CD4-positive, alpha-beta memory T cell (primary cell): ENCODE results near the gene VPS51. TPM values are rescaled to one million over a fixed set of nuclear protein-coding genes. Genes with fewer than 3 reads are reported as not detected.

Experiments
- CTCF ChIA-PET: fragments of 350-600 bp; sonication (Branson Sonifier 250); formaldehyde crosslinking; loops from one replicate; lab custom pipeline; 2021; ENCODE audit warnings: inconsistent platforms; ENCODE audit not compliant: partially characterized antibody; lab: Charles Lee
- POLR2A ChIA-PET: fragments of 350-600 bp; sonication (Branson Sonifier 250); formaldehyde crosslinking; loops from one replicate; lab custom pipeline; 2021; ENCODE audit not compliant: partially characterized antibody; lab: Charles Lee
- DNase-seq, 5 donors: peaks; one replicate each; pipeline versions ENCODE4 v3.0.0 to v3.0.0-alpha.2; 2020 to 2022; ENCODE audit warnings: mixed read lengths in 1 of 5
- H3K27ac ChIP-seq: one replicate; pipeline ENCODE4 v1.7.0; 2013; ENCODE audit warnings: low read depth, low read length
- H3K27me3 ChIP-seq: 2 replicates; pipeline ENCODE4 v1.7.0; 2013; ENCODE audit warnings: mild to moderate bottlenecking, low read length, moderate library complexity; ENCODE audit not compliant: insufficient read depth
- H3K36me3 ChIP-seq: 2 replicates; pipeline ENCODE4 v1.7.0; 2013; ENCODE audit warnings: mild to moderate bottlenecking, low read length, moderate library complexity; ENCODE audit not compliant: insufficient read depth
- H3K4me1 ChIP-seq: 2 replicates; pipeline ENCODE4 v1.7.0; 2013; ENCODE audit warnings: mild to moderate bottlenecking, low read length, moderate library complexity; ENCODE audit not compliant: insufficient read depth
- H3K4me3 ChIP-seq, 2 donors: one replicate each; pipeline ENCODE4 v1.7.0; 2013; ENCODE audit warnings: low read length in 2 of 2, mild to moderate bottlenecking in 1 of 2
- H3K9me3 ChIP-seq, 2 donors: one replicate each; pipeline ENCODE4 v1.7.0; 2013; ENCODE audit warnings: low read length in 2 of 2, control low read depth in 1 of 2; ENCODE audit not compliant: control insufficient read depth in 1 of 2
- H3K27ac Mint-ChIP-seq, 7 donors: one replicate each; pipeline ENCODE4 v1.8.0; 2020 to 2021; ENCODE audit warnings: mixed read lengths in 7 of 7, mild to moderate bottlenecking in 6 of 7, inconsistent platforms in 3 of 7, moderate library complexity in 3 of 7
- H3K27me3 Mint-ChIP-seq, 2 donors: one replicate each; pipeline ENCODE4 v1.8.0; 2020 to 2021; ENCODE audit warnings: mixed read lengths in 2 of 2
- H3K36me3 Mint-ChIP-seq, 2 donors: one replicate each; pipeline ENCODE4 v1.8.0; 2020 to 2021; ENCODE audit warnings: mixed read lengths in 2 of 2, inconsistent platforms in 1 of 2, mild to moderate bottlenecking in 1 of 2
- H3K4me1 Mint-ChIP-seq, 4 donors: one replicate each; pipeline ENCODE4 v1.8.0; 2020 to 2021; ENCODE audit warnings: mixed read lengths in 4 of 4, mild to moderate bottlenecking in 1 of 4
- H3K4me3 Mint-ChIP-seq, 8 donors: one replicate each; pipeline ENCODE4 v1.8.0; 2020 to 2021; ENCODE audit warnings: mixed read lengths in 8 of 8, mild to moderate bottlenecking in 7 of 8, moderate library complexity in 6 of 8, inconsistent platforms in 3 of 8
- H3K9me3 Mint-ChIP-seq, 8 donors: one replicate each; pipeline ENCODE4 v1.8.0; 2020 to 2021; ENCODE audit warnings: mixed read lengths in 8 of 8, mild to moderate bottlenecking in 5 of 8, inconsistent platforms in 3 of 8, moderate library complexity in 1 of 8
- intact Hi-C: fragments of 100-400 bp; cut with micrococcal nuclease; formaldehyde crosslinking; loops from one replicate; pipeline ENCODE4 v1.15.1; 2023
- polyA plus RNA-seq, 2 donors: library from polyadenylated mRNA; unstranded; fragments of 300-500 nt; fragmentation: Illumina TruSeq; gene quantifications; one replicate each; pipeline ENCODE4 v1.2.3, GENCODE V29; 2021
- total RNA-seq, 2 experiments: library from RNA; stranded (reverse); gene quantifications; one replicate each; pipeline ENCODE4 v1.2.3, GENCODE V29; 2021

VPS51 gene
- total and polyA plus RNA-seq, 4 experiments from 2014 or later = 87.0 to 226 (median 167) TPM

- ChIA-PET CTCF (interaction anchor here (0.6 to 0.7 kb wide), 2 partner anchors 8 to 53 kb away, joined by 3 read pairs; no protein-coding TSS in a partner anchor), POLR2A (interaction anchor here (17.5 kb wide), 1 partner anchor 10 kb away, joined by 320 read pairs; the partner anchor contains the start of genes FAU, MRPL49, TM7SF2 and ZNHIT2)
- H3K27me3 Mint-ChIP-seq = no peaks in the 10 kb centered on the region
- no peak overlapping the region for H3K4me3 ChIP-seq
- H3K27me3 ChIP-seq = no peaks in the 10 kb centered on the region
- H3K4me3 Mint-ChIP-seq = no peak overlapping the region
- H3K9me3 ChIP-seq = no peaks in the 10 kb centered on the region
- peaks cover 11% of the 10 kb centered on the region for H3K36me3 ChIP-seq
- no peak overlapping the region for H3K27ac ChIP-seq
- peaks cover 5 to 13% (median 10%) of the 10 kb centered on the region in 4 donors for H3K4me1 Mint-ChIP-seq
- no peaks in the 10 kb centered on the region for H3K4me1 ChIP-seq
- H3K36me3 Mint-ChIP-seq = peaks cover 16 to 39% of the 10 kb centered on the region in 2 donors
- no peaks in the 10 kb centered on the region for H3K9me3 Mint-ChIP-seq
- intact Hi-C loops = no loop called here
- H3K27ac Mint-ChIP-seq = peak overlapping the region in 2 of 7 donors; percentile 20 to 41
- DNase-seq = no peak
Observed at GRCh38 chr11:65104628-65105027, 8.6 kb downstream of the VPS51 start.

DNA sequence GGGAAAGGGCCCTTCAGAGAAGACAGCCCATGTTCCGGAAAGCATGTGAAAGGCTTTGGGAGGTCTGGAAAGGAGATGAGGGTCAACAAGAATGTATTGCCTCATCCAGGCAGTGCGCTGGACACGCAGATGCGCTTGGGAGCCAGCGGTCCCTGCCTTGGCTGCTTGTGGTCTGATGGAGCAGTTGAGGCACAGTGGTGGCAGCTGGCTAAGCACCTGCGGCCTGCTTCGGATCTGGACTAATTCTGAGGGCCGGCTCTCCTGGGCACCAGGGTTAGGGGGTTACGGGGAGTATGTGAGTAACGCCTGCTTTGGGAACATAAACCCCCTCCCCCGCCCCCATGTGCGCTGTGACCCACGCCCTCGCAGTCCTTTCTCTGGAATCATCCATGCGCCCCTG is 11.1 kb downstream of the VPS51 start:
- Histone ChIP-seq H3K4me3 (no peak overlapping the region), H3K4me1 (peaks cover 17% of the 10 kb centered on the region), H3K27ac (no peak overlapping the region), H3K27me3 (no peaks in the 10 kb centered on the region), H3K9me3 (no peaks in the 10 kb centered on the region), H3K36me3 (peaks cover 16% of the 10 kb centered on the region)
- Mint-ChIP-seq H3K4me1 (peaks cover 13 to 32% (median 26%) of the 10 kb centered on the region in 4 donors), H3K27me3 (no peaks in the 10 kb centered on the region), H3K27ac (peak overlapping the region in 1 of 7 donors; percentile 32), H3K36me3 (peaks cover 20 to 43% of the 10 kb centered on the region in 2 donors), H3K9me3 (no peaks in the 10 kb centered on the region), H3K4me3 (no peak overlapping the region)
- POLR2A ChIA-PET = interaction anchor here (2.0 to 15.5 kb wide), 2 partner anchors 10 to 14 kb away, joined by 7 to 320 read pairs; partner anchors contain the start of genes FAU, MRPL49 and VPS51
- intact Hi-C loops = no loop called here
- no peak for DNase-seq
- CTCF ChIA-PET = no interaction called here

DNA sequence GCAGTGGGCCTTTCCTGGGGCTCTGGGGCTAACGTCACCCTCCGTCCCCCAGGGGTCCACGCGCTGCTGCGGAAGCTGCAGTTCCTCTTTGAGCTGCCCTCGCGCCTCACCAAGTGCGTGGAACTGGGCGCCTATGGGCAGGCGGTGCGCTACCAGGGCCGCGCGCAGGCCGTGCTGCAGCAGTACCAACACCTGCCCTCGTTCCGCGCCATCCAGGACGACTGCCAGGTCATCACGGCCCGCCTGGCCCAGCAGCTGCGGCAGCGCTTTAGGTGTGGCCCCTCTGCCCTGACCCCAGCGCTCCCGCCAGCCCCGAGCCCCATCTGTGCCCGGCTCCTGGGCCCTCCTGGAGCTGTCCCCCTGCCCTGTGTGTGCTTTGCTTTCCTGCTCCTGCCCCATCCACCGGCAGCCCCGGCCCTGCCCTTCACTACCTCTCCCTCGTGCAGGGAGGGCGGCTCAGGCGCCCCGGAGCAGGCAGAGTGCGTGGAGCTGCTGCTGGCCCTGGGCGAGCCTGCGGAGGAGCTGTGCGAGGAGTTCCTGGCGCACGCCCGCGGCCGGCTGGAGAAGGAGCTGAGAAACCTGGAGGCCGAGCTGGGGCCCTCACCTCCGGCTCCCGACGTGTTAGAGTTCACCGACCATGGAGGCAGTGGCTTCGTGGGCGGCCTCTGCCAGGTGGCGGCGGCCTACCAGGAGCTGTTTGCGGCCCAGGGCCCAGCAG is 11.9 kb downstream of the VPS51 start:
- Histone ChIP-seq H3K36me3 (peaks cover 16% of the 10 kb centered on the region), H3K27me3 (no peaks in the 10 kb centered on the region), H3K4me1 (peaks cover 20% of the 10 kb centered on the region), H3K27ac (no peak overlapping the region), H3K4me3 (no peak overlapping the region), H3K9me3 (no peaks in the 10 kb centered on the region)
- H3K27me3 Mint-ChIP-seq = no peaks in the 10 kb centered on the region
- H3K9me3 Mint-ChIP-seq = no peaks in the 10 kb centered on the region
- no peak for DNase-seq
- ChIA-PET POLR2A (interaction anchor here (1.8 to 15.5 kb wide), 3 partner anchors 9 to 13 kb away, joined by 7 to 320 read pairs (median 12); partner anchors contain the start of genes FAU, MRPL49, VPS51 and ZNHIT2), CTCF (interaction anchor here (4.8 to 6.8 kb wide), 3 partner anchors 10 to 73 kb away, joined by 33 to 70 read pairs (median 55); partner anchors contain the start of genes CAPN1, FAU, MRPL49 and VPS51)
- peaks cover 13 to 35% (median 28%) of the 10 kb centered on the region in 4 donors for H3K4me1 Mint-ChIP-seq
- H3K36me3 Mint-ChIP-seq = peaks cover 20 to 40% of the 10 kb centered on the region in 2 donors
- no peak overlapping the region for H3K4me3 Mint-ChIP-seq
- H3K27ac Mint-ChIP-seq = no peak overlapping the region
- intact Hi-C loops = no loop called here

DNA sequence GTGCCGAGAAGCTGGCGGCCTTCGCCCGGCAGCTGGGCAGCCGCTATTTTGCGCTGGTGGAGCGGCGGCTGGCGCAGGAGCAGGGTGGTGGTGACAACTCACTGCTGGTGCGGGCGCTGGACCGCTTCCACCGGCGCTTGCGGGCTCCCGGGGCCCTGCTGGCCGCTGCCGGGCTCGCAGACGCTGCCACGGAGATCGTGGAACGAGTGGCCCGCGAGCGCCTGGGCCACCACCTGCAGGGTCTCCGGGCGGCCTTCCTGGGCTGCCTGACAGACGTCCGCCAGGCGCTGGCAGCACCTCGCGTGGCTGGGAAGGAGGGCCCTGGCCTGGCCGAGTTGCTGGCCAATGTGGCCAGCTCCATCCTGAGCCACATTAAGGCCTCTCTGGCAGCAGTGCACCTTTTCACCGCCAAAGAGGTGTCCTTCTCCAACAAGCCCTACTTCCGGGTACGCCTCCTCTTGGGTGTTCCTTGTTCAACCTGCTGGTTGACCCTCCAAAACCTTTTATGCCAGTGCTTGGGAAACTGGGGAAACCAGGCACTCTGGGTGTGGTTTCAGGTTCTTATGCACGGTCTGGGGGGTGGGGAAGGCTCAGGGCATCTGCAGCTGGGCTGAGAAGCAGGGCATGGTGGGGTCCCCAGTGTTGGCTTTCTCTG is 12.6 kb downstream of the VPS51 start:
- H3K4me1 Mint-ChIP-seq = peaks cover 17 to 39% (median 26%) of the 10 kb centered on the region in 4 donors
- no peak for DNase-seq
- ChIA-PET CTCF (interaction anchor here (0.7 to 6.8 kb wide), 6 partner anchors 10 to 420 kb away, joined by 3 to 70 read pairs (median 20); partner anchors contain the start of genes CAPN1, FAU, MRPL49 and SNX15), POLR2A (interaction anchor here (0.7 to 15.5 kb wide), 4 partner anchors 8 to 26 kb away, joined by 5 to 320 read pairs (median 10); partner anchors contain the start of genes FAU, MRPL49, SYVN1 and VPS51)
- peaks cover 0 to 1% (median 0%) of the 10 kb centered on the region in 8 donors for H3K9me3 Mint-ChIP-seq
- H3K27me3 Mint-ChIP-seq = no peaks in the 10 kb centered on the region
- H3K9me3 ChIP-seq = no peaks in the 10 kb centered on the region
- intact Hi-C loops = no loop called here
- H3K27ac ChIP-seq = no peak overlapping the region
- H3K27ac Mint-ChIP-seq = no peak overlapping the region
- no peaks in the 10 kb centered on the region for H3K27me3 ChIP-seq
- peaks cover 27% of the 10 kb centered on the region for H3K4me1 ChIP-seq
- no peak overlapping the region for H3K4me3 ChIP-seq
- H3K36me3 Mint-ChIP-seq = peaks cover 20 to 36% of the 10 kb centered on the region in 2 donors
- no peak overlapping the region for H3K4me3 Mint-ChIP-seq
- H3K36me3 ChIP-seq = peaks cover 16% of the 10 kb centered on the region

- intact Hi-C loops = loop anchor here (1.0 to 10.0 kb wide), 7 partner anchors 13 to 405 kb away; partner anchors contain the start of genes CAPN1, CDC42EP2, DPF2 and RASGRP2
- CTCF ChIA-PET = interaction anchor here (0.7 to 6.8 kb wide), 19 partner anchors 8 to 1187 kb away, joined by 3 to 70 read pairs (median 5); partner anchors contain the start of genes ARL2, CAPN1, FAU and MRPL49
- no peaks in the 10 kb centered on the region for H3K27me3 ChIP-seq
- H3K36me3 Mint-ChIP-seq = peaks cover 19 to 32% of the 10 kb centered on the region in 2 donors
- POLR2A ChIA-PET = interaction anchor here (0.7 to 15.5 kb wide), 13 partner anchors 7 to 365 kb away, joined by 3 to 320 read pairs (median 8); partner anchors contain the start of genes ARL2, CAPN1, FAU and MRPL49
- H3K4me3 Mint-ChIP-seq = peak overlapping the region in 1 of 8 donors; percentile 78
- no peak for DNase-seq
- peak overlapping the region in 6 of 7 donors; percentile 72 to 95 (median 92) for H3K27ac Mint-ChIP-seq
- peaks cover 16% of the 10 kb centered on the region for H3K36me3 ChIP-seq
- H3K4me3 ChIP-seq = no peak overlapping the region
- no peaks in the 10 kb centered on the region for H3K27me3 Mint-ChIP-seq
- H3K9me3 ChIP-seq = no peaks in the 10 kb centered on the region
- H3K27ac ChIP-seq = peak overlapping the region; percentile 50
- peaks cover 30% of the 10 kb centered on the region for H3K4me1 ChIP-seq
- peaks cover 19 to 44% (median 30%) of the 10 kb centered on the region in 4 donors for H3K4me1 Mint-ChIP-seq
- peaks cover 0 to 1% (median 0%) of the 10 kb centered on the region in 8 donors for H3K9me3 Mint-ChIP-seq
Observed at GRCh38 chr11:65109231-65110198, 13.5 kb downstream of the VPS51 start.
